NOMO-1 treated with DMSO at 0.1 percent for 48 hours (cell line): Measurements from ENCODE around the gene ZNF865.
"Not testable (repeated sequence)": the region's sequence is repeated elsewhere in the genome, so short reads cannot be mapped to it uniquely, and the experiment has no call there.

Experiments used
- DNase-seq: peaks from one replicate; lab custom pipeline; 2025; ENCODE audit not compliant: unreplicated experiment; lab: John Stamatoyannopoulos, UW

ZNF865 gene

GRCh38 chr19:55605637-55606470, at the start of gene ZNF865:
TSS of gene ZNF865 (plus strand) at chr19:55605647. CDS start at chr19:55613619, 7,972 bp downstream.
- DNase-seq: peak; percentile 61

- no peak for DNase-seq
Observed at GRCh38 chr19:55559684-55560083, 45.8 kb upstream of the ZNF865 start.

GRCh38 chr19:55563261-55563690, 42.2 kb upstream of the ZNF865 start:
- DNase-seq: no peak

GRCh38 chr19:55566823-55567222, 38.6 kb upstream of the ZNF865 start:
- DNase-seq: no peak

GRCh38 chr19:55567708-55568328, 37.6 kb upstream of the ZNF865 start:
- no peak for DNase-seq

GRCh38 chr19:55569477-55569876, 36.0 kb upstream of the ZNF865 start:
- not testable (repeated sequence) for DNase-seq

GRCh38 chr19:55573929-55574328, 31.5 kb upstream of the ZNF865 start:
- DNase-seq: not testable (repeated sequence)

GRCh38 chr19:55576746-55577145, 28.7 kb upstream of the ZNF865 start:
- no peak for DNase-seq

- DNase-seq: no peak
Observed at GRCh38 chr19:55578031-55578760, 27.3 kb upstream of the ZNF865 start.

GRCh38 chr19:55578761-55579747, 26.4 kb upstream of the ZNF865 start:
- no peak for DNase-seq

- DNase-seq: peak; percentile 22
Observed at GRCh38 chr19:55579766-55580621, 25.5 kb upstream of the ZNF865 start.

GRCh38 chr19:55580628-55581144, 24.8 kb upstream of the ZNF865 start, which contains the start of gene ZNF579:
TSS of gene ZNF579 (minus strand) at chr19:55580848. CDS start at chr19:55579639, 1,209 bp downstream.
- peak; percentile 74 for DNase-seq

GRCh38 chr19:55581145-55581822, 24.2 kb upstream of the ZNF865 start:
- DNase-seq: peak; percentile 10

GRCh38 chr19:55581823-55582223, 23.6 kb upstream of the ZNF865 start:
- DNase-seq: no peak

GRCh38 chr19:55582284-55582683, 23.2 kb upstream of the ZNF865 start:
- not testable (repeated sequence) for DNase-seq

- DNase-seq: not testable (repeated sequence)
Observed at GRCh38 chr19:55583897-55584296, 21.6 kb upstream of the ZNF865 start.

- DNase-seq: no peak
Observed at GRCh38 chr19:55584871-55585270, 20.6 kb upstream of the ZNF865 start.

GRCh38 chr19:55585658-55586339, 19.6 kb upstream of the ZNF865 start:
- no peak for DNase-seq
